Medulla oblongata (tissue), 1 donor: ENCODE results near the gene HELZ.

Experiments used
- DNase-seq: peaks from one replicate; pipeline ENCODE4 v3.0.0-alpha.2; 2015; ENCODE audit errors: extremely low spot score

Gene HELZ

DNA sequence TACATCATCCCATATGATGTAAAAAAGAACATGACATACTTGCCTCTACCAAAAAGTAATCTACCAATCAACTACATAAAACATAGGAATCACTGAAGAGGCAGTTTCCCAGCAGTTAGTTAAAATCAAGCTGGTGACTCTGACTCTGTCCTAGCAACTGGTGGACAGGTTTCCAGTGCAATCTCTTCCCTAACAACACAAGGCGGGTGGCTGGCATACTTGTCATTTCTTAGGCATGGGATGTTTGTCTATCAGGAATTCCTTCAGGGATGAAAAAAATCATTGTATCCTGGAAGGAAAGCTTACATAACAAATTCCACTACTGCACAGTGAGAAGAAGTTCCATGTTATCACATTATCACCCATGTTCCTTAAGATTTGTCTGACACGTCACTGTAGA, 50.9 kb downstream of the HELZ start:
- no peak for DNase-seq

DNA sequence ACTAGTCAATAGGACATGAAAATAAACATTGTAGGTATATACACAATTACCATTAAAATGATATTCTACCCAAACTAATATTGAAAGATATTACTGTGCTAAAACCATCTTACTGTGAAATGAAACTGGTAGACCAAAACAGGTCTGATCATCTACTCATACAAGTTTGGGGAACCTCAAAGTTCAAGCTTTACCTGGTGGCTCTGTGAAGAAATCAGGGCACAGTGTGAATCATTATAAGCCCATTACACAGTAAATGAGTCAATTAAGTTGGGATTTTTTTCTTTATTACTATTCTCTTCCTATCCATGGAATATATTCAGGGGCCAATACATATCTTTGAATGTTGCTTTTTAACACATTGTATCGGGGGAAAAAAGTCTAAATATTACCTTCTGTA, 57.1 kb downstream of the HELZ start:
- DNase-seq = no peak

DNA sequence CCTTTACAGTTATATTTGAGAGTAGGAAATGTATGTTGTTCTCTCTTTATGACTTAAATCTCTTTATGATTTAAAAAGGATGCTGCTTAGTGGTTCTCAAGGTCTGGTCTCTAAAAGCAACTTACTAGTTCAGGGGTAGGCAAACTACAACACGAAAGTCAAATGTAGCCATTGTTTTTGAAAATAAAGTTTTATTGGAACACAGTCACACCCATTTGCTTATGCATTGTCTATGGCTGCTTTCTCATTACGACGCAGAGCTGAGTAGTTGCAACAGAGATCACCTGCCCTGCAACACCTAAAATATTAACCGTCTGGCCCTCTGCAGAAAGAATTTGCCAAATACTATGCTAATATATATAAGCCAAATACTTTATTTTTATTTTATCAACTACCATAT, 58.2 kb downstream of the HELZ start:
- no peak for DNase-seq

DNA sequence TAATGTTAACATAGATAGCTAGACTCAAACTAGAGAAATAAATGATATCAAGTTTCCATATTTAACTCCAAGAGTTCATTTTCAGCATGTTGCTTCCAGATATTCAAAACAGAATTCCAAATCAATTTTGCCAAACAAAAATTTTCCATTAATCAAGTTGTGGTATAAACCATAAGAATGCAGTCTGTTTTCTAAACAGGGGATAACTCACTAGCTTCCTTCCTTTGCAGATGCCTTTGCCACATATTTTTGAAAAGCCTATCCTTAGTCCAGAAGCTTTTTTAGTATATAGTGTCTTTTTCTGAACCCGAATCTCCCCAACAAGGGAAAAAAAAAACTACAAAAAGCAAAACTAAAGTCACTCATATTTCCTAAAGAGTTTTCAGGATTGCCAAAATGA, 61.5 kb downstream of the HELZ start:
- no peak for DNase-seq

DNA sequence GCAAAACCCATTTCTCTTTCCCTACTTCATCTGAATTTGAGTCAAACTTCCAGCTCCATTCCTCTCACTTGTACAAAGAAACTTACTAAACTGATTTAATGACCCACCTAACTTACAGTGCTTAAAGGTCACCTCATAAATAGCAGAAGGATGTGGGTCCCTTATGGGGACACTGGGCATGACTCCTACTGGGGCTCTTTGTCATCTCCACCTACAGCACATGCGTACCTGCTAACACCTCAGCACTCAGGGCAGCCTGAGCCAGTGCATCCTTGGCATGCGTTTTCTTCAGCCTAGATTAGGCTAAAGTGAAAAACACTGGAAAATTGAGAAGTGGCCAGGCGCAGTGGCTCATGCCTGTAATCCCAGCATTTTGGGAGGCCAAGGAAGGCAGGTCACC, 63.2 kb downstream of the HELZ start:
- DNase-seq = no peak

DNA sequence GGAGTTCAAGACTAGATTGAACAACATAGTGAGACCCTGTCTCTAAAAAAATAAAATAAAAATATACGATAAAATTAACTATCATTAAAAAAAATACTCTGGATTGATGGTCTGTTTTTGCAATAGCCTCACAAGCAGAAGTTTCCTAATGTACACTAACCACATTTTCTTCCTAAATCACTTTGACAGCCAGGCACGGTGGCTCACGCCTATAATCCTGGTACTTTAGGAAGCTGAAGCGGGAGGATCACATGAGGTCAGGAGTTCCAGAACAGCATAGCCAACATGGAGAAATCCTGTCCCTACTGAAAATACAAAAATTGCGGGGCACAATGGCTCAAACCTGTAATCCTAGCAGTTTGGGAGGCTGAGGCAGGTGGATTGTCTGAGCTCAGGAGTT, 64.7 kb downstream of the HELZ start:
- no peak for DNase-seq

DNA sequence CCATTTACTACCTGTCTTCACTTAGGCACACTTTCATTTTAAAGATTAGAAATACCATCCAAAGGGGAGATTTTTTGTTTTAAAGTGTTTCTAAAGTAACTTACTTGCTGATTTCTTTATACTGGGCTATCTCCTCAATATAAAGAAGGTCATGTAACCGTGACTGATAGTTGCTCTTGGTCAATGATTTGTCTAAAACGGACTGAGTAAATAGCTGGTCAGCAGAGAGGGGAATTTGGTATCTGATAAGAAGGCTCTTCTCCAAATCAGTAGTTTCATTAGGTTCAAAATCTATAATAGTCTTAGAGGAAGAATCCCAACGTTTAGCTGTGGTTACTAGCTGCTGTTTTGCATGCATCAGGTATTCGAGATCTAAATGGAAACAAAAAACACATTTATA, 66.4 kb downstream of the HELZ start:
- no peak for DNase-seq

DNA sequence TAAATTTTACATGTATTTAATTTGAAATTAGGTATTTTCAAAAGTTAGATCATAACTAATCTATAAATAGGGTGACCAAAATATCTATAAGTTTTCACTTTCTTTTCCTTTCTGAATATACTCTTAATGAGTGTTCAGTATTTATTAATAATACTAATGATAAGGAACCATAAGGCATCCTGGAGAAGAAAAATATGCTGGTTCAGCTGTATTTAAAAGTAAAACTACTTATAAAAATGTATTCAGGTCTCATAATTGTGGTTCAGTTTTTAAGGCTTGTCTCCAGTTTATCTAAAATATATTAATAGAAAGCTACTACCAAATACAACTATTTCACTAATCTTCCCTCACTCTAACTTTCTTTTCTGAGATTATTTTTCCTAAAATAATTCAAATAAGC, 67.3 kb downstream of the HELZ start:
- no peak for DNase-seq

DNA sequence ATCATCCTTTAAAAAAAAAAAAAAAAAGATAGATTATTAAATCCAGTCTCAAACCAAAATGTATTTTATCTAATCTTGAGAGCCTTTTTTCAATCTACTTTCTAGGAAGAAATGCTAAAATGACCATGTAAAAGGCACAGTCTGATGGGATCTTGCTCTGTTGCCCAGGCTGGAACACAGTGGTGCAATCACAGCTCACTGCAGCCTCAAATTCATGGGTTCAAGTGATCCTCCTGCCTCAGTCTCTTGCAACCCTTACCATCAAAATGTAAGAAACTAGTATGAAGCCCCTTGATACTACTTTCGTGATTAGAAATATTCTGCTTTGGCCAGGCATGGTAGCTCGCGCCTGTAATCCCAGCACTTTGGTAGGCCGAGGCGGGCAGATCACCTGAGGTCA, 70.8 kb downstream of the HELZ start:
- no peak for DNase-seq

DNA sequence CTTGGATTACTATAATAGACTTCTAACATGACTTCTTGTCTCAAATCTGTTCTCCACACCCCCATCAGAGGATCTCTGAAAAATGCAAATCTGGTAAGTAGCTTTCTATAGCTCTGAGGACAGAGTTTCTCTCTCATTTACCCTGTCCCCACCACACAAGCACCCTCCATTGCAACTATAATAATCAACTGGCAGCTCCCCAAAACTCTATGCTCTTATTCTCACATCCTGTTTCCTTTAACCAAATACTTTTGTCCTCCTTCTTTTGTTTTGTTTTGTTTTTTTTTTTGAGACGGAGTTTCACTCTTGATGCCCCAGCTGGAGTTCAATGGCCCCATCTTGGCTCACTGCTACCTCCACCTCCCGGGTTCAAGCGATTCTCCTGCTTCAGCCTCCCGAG, 73.4 kb downstream of the HELZ start:
- no peak for DNase-seq

DNA sequence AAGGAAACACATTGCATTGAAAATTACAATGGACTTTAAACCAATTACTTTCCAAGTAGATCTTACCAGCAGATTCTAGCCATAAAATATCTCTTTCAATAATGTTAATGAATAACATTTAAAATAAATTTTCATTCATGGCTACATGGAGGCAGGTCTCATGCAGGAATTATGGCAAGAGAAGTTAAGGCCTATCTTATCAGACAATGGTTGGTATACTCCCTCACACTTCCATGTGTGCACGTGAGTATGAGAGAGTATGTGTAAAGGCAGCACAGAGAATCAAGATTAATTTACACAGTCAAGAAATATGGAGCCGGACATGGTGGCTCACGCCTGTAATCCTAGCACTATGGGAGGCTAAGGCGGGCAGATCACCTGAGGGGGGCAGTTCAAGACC, 76.5 kb downstream of the HELZ start:
- no peak for DNase-seq

DNA sequence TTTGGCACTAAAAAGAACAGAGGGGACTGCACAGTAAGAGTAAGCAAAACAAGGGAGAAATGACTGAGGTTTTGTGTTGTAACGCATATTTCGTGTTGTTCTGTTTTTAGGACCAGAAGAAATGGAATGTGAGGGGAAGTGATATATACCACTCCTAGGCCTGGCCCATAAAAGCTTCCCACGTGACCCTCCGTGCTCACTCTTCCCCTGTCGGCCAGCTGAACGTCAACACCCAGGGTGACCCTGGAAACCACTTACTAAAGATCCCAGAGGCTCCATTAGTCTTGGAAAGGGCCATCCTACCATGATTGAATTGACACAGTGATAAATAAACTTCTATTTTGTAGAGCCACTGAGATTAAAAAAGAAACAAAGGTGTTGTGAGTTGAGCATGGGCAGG, 79.8 kb downstream of the HELZ start:
- peak; percentile 46 for DNase-seq

DNA sequence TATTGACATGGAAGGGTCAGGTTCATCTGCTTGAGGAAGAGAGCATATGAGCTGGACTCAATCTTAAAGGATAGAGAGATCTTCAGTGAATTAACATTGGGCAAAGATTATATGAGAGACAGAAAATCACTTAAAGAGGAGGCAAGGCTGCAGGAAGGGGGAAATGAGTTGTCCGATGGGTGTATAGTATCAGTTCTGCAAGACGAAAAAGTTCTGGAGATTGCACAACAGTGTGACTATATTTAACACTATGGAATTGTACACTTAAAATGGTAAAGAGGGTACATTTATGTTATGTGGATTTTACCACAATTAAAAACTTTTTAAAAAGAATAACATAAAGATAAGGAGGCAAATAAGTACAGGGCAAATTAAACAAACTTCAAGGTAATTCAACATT, 80.7 kb downstream of the HELZ start:
- DNase-seq = peak; percentile 28

DNA sequence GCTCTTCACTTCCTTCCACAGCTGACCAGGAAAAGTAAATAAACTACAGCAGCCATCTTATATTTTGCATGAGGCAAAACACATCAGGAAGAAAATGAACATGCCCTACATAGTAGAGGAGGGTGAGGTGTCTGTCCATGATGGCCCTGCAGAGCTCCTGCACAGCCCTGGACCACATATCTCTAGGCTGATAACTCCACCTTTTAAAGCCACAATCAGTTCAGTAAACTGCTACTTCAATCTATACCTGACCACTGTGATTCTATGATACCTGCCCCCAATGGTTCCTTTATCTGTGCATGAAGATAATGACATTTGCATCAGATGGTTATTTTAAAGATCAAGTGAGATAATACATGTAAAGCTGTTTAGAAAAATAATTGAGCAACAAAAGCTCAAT, 82.2 kb downstream of the HELZ start:
- no peak for DNase-seq

DNA sequence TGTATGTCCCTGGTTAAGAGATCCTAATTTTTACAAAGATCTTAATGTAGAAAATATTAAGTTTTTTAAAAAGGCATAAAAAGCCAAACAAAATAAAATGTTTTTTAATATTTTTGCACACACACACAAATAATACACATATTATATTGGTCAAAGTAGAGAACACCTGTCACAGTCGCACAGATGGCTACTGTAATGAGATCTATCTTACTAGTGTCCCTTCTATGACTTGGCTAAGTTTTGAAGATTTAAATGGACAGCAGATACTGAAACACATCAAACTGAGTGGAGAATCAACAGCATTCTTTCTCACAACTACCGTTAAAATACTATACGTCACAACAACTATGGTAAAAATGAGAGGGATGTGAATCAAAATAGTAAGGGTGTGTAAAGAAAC, 83.4 kb downstream of the HELZ start:
- DNase-seq = no peak

DNA sequence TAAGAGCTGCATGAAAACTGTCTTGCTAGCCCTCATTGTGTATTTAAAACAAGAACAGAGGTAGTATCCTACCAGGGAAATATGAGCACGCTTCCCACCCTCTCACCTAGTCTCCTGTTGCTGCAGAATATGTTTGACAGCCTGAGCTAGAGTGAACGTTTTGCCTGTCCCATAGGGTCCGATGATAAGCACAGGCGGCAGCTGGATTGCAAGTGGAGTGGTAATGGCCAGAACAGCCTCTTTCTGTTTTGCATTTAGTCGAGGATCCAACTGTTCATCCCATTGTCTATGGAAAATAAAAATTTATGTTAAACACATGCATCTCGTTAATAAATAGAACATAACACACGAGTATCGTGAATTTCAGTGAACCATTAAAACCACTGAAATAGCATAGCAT, 84.2 kb downstream of the HELZ start:
- no peak for DNase-seq

DNA sequence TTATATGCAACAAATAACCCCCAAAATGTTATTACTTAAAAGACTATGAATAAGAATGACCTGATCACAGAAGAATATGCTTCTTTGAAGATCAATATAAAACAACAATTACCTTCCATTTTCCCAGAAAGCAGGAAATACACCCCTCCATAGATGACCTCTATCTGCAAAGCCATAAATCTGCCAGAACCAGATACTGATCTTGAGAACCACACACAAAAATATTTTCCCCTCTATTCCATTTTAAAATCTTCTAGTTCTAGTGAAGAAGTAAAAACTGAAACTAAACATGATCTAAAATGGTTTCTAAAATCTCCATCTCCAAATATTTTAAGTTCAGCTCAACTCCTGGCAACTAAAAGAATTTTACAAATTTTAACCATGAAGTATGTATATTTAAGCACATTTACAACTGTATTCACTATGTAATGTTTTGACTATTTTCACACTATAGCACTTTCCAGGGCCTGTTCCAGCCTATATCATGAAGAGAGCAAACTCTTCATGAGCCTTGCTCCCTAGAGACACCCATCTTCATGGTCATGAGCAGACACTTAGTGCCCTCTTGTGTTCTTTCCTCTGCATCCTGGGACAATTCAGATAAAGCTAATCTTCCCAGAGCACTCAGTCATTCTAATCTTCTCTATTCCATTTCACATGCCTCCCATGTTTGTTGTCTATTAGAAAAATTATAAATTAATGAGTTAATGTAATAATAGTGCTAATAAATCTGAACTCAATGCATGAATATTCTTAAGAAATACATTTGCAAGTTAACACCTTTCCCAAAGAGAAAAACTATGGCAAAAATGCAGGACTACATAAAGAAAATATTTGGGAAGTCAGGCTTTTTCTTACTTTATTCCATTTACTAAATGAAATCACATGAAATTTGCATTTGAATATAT, 87.0 kb downstream of the HELZ start:
- peak; percentile 62 for DNase-seq

DNA sequence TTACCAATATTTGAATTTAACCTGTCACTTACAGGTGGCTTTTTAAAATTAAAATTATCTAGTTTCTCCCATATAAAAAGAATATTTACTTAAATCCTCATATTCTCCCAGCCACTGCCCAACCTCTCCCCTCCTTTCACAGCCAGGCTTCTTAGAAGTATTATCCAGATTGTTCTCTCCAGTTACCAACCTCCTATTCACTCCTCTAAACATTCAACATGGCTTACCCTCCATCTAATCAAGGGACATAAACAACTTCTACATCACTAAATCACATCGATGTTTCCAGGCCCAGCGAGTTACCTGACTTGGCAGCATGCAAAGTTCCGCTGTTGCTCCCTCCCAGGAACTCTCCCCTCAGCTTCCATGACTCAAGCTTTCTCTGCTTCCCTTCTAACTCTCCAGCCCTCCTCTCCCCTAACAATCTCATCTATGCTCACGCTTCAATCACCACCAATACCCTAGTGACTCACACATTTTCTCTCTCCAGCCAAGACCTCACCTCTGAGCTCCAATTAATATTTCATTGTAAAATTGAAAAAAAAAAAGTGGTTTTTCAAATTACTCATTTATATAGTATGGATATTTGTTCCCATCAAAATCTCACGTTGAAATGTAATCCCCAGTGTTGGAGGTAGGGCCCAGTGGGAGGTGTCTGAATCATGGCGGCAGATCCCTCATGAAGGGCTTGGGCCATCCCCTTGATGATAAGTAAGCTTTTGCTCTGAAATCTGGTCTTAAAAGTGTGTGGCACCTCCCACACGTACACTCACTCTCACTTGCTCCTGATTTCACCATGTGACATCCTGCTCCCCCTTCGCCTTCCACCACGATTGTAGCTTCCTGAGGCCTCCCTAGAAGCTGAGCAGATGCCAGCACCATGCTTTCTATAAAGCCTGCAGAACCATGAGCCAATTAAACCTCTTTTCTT, 88.5 kb downstream of the HELZ start:
- DNase-seq = no peak

DNA sequence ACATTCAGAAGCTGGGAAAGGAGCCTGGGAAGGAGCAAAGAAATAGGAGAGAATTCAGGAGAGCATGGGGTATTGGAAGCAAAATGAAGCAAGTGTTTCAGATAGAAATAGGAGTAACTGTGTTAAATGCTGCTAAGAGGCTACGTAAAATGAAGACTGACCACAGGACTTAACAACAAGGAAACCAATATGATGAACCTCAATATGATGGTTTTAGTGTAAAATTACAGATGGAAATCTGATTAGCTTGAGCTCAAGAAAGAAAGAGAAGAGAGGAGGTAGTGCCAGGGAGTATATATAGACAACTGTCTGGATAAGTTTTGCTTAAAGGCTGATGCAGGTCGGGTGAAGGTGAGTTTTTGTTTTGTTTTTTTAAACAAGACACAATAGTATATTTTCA, 92.2 kb downstream of the HELZ start:
- no peak for DNase-seq

DNA sequence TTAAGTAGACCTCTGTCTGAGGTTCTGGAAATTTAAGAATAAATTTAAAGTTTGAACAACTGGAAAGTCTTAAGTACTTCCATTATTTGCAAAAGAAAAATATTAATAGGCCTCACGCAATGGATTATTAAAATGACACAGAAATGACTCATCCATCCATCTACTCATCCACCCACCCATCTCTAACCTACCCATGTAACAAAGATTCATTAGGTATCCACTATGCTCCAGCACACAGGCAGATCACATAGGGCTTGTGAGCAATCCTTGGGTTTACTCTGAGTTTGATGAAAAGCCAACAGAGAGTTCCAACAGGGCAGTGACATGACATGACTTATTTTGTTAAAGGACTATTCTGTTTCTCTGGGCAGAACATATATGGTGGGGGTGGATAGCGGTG, 93.3 kb downstream of the HELZ start:
- no peak for DNase-seq

DNA sequence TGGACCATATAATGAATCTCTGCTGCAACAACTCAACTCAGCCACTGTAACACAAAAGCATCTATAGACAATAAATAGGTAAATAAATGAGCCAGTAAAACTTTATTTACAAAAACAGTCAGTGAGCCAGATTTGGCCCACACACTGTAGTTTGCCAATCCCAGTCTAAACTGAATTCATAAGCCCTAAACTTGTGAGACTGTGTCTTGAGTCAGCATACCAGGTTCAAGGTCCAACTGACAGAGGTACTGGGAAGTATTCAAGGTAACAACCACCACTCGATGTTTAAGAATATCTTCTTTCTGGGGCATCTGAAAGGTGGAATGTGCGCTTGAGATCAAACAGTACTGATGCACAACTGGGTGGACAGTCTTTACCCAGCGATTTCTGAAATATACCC, 94.2 kb downstream of the HELZ start:
- no peak for DNase-seq

DNA sequence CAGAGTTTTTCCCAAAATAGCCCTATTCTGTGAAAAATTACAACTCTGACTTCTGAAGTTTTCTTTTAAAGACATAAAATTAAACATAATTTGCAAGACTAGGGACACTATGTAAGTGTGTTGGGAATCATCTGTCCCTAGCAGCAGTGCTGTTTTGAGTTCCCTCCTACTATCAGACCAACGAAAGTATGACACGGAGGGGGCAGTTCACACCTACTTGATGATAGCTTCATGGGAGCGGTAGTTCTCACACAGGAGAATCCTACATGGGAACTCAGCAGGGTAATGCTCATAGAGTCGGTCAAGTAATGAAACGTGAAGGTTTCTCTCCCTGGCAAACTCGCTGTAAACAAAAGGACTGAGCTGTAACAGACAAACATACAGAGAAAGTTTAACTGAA, 96.6 kb downstream of the HELZ start:
- DNase-seq = no peak
